ENCODE measurements around the gene GGA1. TPM values are rescaled to one million over a fixed set of nuclear protein-coding genes. Genes with fewer than 3 reads are reported as not detected.

Gene GGA1
- total and polyA plus RNA-seq, 10 of the 15 experiments (the other 5 are each of a cell fraction or from before 2014, with no cell fraction given), result 1.4 to 79.4 (median 44.4) TPM

GRCh38 chr22:37608477-37609239 is at the start of gene GGA1 (continued):
- TF ChIP-seq, protein P1, sequence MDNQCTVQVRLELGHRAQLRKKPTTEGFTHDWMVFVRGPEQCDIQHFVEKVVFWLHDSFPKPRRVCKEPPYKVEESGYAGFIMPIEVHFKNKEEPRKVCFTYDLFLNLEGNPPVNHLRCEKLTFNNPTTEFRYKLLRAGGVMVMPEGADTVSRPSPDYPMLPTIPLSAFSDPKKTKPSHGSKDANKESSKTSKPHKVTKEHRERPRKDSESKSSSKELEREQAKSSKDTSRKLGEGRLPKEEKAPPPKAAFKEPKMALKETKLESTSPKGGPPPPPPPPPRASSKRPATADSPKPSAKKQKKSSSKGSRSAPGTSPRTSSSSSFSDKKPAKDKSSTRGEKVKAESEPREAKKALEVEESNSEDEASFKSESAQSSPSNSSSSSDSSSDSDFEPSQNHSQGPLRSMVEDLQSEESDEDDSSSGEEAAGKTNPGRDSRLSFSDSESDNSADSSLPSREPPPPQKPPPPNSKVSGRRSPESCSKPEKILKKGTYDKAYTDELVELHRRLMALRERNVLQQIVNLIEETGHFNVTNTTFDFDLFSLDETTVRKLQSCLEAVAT (IDR thresholded peaks at IDR 0.05), result peak; percentile 80
- TF ChIP-seq CREM (IDR thresholded peaks at IDR 0.05; ENCODE audit: low read depth) (peak; percentile 97), PKNOX1 (IDR thresholded peaks at IDR 0.05) (peak; percentile 73; the same call in 1 of the 2 replicates), STAT1 (conservative IDR thresholded peaks at IDR 0.05) (peak; percentile 83; the same call in 1 of the 2 replicates), YY1 (IDR thresholded peaks at IDR 0.05; ENCODE audit: low read depth, low read length) (peak; percentile 95), PAX5 (IDR thresholded peaks at IDR 0.05; ENCODE audit: borderline replicate concordance, low read depth, low read length) (peak; percentile 13; the same call in 1 of the 2 replicates), STAT3 (IDR thresholded peaks at IDR 0.05; ENCODE audit: low read depth, low read length) (no peak), MXI1 (IDR thresholded peaks at IDR 0.05; ENCODE audit: low read depth, low read length) (peak; percentile 87), HDGF (IDR thresholded peaks at IDR 0.05) (peak; percentile 62; the same call in 1 of the 2 replicates), PML (IDR thresholded peaks at IDR 0.05; ENCODE audit: low read length) (peak; percentile 83; the same call in 1 of the 2 replicates), ZBTB40 (IDR thresholded peaks at IDR 0.05; ENCODE audit: borderline replicate concordance) (peak; percentile 98), RAD51 (IDR thresholded peaks at IDR 0.05) (no peak), POLR2A (IDR thresholded peaks at IDR 0.05; ENCODE audit: low read depth, low read length) (peak; percentile 77), MEF2B (IDR thresholded peaks at IDR 0.05; ENCODE audit: partially characterized antibody, poor library complexity, severe bottlenecking) (peak; percentile 96), EED (IDR thresholded peaks at IDR 0.05; ENCODE audit: low read depth) (peak; percentile 95), TCF12 (IDR thresholded peaks at IDR 0.05; ENCODE audit: low read depth, low read length) (peak; percentile 68), CEBPB (IDR thresholded peaks at IDR 0.05; ENCODE audit: borderline replicate concordance in 1 of 2, low read depth in 2 of 2, low read length in 2 of 2) (no peak), RELA (IDR thresholded peaks at IDR 0.05; ENCODE audit: borderline replicate concordance, partially characterized antibody) (peak; percentile 65), MTA2 (IDR thresholded peaks at IDR 0.05; ENCODE audit: low read depth) (peak; percentile 25; the same call in 1 of the 2 replicates), NBN (IDR thresholded peaks at IDR 0.05) (peak; percentile 97), CREB1 (IDR thresholded peaks at IDR 0.05; ENCODE audit: low read depth) (peak; percentile 97), NFXL1 (IDR thresholded peaks at IDR 0.05; ENCODE audit: borderline replicate concordance) (no peak), SIN3A (IDR thresholded peaks at IDR 0.05; ENCODE audit: low read depth, low read length) (peak; percentile 94)
- TF ChIP-seq, protein P2, sequence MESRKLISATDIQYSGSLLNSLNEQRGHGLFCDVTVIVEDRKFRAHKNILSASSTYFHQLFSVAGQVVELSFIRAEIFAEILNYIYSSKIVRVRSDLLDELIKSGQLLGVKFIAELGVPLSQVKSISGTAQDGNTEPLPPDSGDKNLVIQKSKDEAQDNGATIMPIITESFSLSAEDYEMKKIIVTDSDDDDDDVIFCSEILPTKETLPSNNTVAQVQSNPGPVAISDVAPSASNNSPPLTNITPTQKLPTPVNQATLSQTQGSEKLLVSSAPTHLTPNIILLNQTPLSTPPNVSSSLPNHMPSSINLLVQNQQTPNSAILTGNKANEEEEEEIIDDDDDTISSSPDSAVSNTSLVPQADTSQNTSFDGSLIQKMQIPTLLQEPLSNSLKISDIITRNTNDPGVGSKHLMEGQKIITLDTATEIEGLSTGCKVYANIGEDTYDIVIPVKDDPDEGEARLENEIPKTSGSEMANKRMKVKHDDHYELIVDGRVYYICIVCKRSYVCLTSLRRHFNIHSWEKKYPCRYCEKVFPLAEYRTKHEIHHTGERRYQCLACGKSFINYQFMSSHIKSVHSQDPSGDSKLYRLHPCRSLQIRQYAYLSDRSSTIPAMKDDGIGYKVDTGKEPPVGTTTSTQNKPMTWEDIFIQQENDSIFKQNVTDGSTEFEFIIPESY (IDR thresholded peaks at IDR 0.05), result no peak

Measured in GM12878 (cell line).